Neuron (in vitro differentiated cells): ENCODE data around the gene IFITM2.

Experiments used
- H2AFZ ChIP-seq: one replicate; pipeline ENCODE4 v1.6.1; 2013; ENCODE audit warnings: low read depth, mild to moderate bottlenecking, inconsistent platforms, low read length, moderate library complexity
- H3K27me3 ChIP-seq: one replicate; pipeline ENCODE4 v1.6.1; 2013; ENCODE audit warnings: low read length; ENCODE audit not compliant: insufficient read depth
- H3K36me3 ChIP-seq: one replicate; pipeline ENCODE4 v1.6.1; 2013; ENCODE audit warnings: low read length; ENCODE audit not compliant: insufficient read depth
- H3K4me1 ChIP-seq: one replicate; pipeline ENCODE4 v1.6.1; 2013; ENCODE audit warnings: low read length; ENCODE audit not compliant: insufficient read depth
- H3K4me3 ChIP-seq: 2 replicates; pipeline ENCODE4 v1.5.1; 2013; ENCODE audit warnings: mild to moderate bottlenecking, low read length, moderate library complexity
- H3K9me3 ChIP-seq: one replicate; pipeline ENCODE4 v1.6.1; 2013; ENCODE audit warnings: low read length

Gene IFITM2

DNA sequence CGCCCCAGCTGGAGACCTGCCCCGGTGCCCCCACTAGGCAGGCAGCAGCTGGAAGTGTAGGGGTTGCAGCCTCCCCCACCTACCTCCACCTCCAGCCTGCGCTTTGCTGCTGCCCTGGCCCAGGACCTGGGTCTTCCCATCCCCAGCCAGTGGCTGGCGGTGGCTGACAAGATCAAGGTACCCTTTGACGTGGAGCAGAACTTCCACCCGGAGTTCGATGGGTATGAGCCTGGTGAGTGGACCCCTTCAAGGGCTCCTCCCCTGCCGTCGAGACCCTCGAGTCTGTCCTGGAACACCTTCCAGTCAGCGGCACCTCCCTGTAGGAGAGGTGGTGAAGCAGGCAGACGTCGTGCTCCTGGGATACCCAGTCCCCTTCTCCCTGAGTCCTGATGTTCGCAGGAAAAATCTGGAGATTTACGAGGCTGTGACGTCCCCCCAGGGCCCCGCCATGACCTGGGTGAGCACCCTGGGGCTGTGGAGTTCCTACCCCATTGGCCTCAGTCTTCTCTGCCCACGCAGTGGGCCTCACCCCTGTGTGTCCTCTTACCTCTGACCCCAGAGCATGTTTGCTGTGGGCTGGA lies 14.3 kb upstream of the IFITM2 start:
- Histone ChIP-seq H3K27me3 (no peaks in the 10 kb centered on the region), H3K4me3 (no peak overlapping the region), H2AFZ (no peak overlapping the region), H3K36me3 (peaks cover 3% of the 10 kb centered on the region), H3K9me3 (no peaks in the 10 kb centered on the region), H3K4me1 (peaks cover 8% of the 10 kb centered on the region)

DNA sequence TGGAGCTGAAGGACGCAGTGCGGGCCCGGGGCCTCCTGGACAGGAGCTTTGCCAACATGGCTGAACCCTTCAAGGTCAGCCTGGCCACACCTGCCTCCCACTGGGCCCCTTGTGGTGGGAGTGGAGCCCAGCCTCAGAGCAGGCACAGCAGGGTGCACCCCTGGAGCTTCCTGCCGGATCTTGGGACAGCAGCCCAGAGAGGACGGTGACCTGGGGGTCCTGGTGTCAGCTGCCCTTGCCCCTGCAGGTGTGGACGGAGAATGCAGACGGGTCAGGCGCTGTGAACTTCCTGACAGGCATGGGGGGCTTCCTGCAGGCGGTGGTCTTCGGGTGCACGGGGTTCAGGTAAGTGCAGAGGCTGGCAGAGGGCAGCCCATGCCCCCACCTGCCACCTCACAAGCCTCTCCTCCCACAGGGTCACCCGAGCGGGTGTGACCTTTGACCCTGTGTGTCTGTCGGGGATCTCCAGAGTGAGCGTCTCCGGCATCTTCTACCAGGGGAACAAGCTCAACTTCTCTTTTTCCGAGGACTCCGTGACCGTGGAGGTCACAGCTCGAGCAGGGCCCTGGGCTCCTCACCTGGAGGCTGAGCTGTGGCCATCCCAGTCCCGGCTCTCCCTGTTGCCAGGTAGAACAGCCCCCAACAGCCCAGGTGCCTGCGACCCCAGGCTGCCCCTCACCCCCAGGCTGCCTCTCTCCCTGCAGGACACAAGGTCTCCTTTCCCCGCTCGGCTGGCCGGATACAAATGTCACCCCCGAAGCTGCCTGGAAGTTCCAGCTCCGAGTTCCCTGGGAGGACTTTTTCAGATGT lies 13.6 kb upstream of the IFITM2 start:
- H3K27me3 ChIP-seq = no peaks in the 10 kb centered on the region
- no peaks in the 10 kb centered on the region for H3K9me3 ChIP-seq
- H2AFZ ChIP-seq = no peak overlapping the region
- H3K36me3 ChIP-seq = peaks cover 3% of the 10 kb centered on the region
- H3K4me3 ChIP-seq = no peak overlapping the region
- peaks cover 7% of the 10 kb centered on the region for H3K4me1 ChIP-seq

DNA sequence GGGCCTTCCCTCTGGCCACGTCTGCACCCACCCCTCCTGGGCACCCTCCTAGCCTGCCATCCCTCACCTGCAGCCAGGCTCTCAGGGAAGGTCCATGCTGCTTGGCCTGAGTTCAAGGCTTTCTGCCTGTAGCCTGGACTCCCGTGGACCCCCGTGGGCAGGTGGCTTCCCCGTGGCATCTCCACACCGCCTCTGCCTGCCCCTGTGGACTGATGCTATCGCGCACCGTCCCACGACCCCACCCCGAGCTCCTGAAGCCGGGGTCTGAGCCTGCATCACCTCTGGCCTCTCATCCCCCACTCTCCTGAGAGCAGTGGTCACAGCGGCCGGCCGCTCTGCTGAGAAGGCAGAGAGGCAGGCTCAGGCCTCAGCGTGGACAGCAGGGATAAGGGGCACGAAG lies 12.8 kb upstream of the IFITM2 start:
- Histone ChIP-seq H3K9me3 (no peaks in the 10 kb centered on the region), H2AFZ (no peak overlapping the region)

DNA sequence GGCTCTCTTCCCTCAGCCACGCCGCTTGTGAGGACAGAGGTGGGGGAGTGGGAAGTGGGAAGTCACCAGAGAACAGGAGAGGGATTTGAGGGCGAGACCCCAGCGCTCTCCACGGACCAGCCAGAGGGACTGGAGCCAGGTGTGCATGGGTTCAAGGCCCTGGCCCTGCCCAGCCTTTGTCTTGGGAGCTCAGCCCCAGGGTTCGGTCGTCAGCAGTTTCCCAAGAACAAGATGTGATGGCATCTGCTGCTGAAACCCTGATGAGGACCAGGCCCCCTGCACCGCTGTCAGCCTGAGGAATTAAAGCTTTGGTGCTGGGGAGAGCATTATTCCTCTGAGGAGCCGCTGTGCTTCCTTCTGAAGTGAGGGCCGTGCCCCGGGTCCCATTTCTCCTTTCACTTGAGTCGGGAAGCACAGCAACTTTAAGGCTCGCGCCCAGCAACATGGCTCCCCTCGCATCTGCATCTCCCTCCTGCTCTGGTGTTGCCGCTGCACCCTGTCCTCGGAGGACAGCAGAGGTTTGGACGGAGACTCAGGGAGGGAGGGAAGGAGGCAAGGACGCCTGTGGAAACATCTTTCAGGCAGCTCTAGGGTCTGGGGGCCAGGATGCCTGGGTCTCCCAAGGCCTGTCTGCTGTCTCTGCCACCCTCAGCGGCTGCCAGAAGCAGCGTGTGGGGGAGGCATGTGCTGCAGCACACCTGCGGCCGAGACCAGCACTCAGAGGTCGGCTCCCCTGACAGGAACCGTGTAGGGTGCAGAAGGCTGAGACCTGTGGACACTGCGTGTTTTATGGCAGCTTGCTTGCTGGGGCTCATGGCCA lies 12.1 kb upstream of the IFITM2 start:
- Histone ChIP-seq H2AFZ (no peak overlapping the region), H3K36me3 (peaks cover 3% of the 10 kb centered on the region), H3K4me3 (no peak overlapping the region), H3K4me1 (peaks cover 10% of the 10 kb centered on the region), H3K27me3 (no peaks in the 10 kb centered on the region), H3K9me3 (no peaks in the 10 kb centered on the region)

More for the DNA sequence above, 12.8 kb upstream of the IFITM2 start:
- H3K4me3 ChIP-seq = no peak overlapping the region
- H3K36me3 ChIP-seq = peaks cover 3% of the 10 kb centered on the region
- H3K27me3 ChIP-seq = no peaks in the 10 kb centered on the region
- H3K4me1 ChIP-seq = peaks cover 7% of the 10 kb centered on the region

DNA sequence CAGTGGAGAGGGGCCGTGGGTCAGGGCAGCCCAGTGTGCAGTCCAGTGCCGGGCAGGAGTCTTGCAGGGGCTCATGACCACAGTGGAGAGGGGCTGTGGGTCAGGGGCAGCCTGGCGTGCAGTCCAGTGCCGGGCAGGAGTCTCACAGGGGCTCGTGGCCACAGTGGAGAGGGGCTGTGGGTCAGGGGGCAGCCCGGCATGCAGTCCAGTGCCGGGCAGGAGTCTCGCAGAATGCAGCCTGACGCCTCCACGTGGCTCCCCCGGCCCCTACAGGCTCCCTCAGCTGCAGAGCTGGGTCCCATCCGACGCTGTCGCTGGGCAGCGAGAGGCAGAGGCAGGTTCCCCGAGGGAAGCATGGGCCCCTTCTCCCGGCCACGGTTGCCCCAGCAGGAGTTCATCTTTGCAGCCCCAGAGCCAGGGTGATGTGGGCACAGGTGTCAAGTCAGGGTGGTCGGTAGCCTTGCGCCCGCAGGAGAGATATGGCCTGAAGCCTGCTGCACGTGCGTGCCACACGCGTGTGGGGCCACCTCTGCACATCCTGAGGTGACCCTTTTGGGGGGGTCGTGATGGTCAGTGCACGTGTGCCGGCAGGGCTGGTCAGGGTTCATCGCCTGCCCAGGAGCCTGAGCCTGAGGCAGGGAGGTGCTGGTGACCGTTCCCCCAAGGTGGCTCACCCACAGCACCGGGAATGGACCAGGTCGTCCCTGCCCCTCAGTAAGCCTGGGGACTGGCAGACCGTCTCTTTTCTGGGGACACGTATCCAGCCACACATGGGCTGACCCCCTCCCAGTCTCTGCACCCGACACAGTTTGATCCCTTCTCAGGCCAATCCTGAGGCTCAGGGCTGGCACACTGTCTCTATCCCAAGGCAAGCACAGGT lies 11.2 kb upstream of the IFITM2 start:
- peaks cover 10% of the 10 kb centered on the region for H3K4me1 ChIP-seq
- H2AFZ ChIP-seq = no peak overlapping the region
- peaks cover 3% of the 10 kb centered on the region for H3K36me3 ChIP-seq
- no peaks in the 10 kb centered on the region for H3K27me3 ChIP-seq
- no peaks in the 10 kb centered on the region for H3K9me3 ChIP-seq
- no peak overlapping the region for H3K4me3 ChIP-seq

DNA sequence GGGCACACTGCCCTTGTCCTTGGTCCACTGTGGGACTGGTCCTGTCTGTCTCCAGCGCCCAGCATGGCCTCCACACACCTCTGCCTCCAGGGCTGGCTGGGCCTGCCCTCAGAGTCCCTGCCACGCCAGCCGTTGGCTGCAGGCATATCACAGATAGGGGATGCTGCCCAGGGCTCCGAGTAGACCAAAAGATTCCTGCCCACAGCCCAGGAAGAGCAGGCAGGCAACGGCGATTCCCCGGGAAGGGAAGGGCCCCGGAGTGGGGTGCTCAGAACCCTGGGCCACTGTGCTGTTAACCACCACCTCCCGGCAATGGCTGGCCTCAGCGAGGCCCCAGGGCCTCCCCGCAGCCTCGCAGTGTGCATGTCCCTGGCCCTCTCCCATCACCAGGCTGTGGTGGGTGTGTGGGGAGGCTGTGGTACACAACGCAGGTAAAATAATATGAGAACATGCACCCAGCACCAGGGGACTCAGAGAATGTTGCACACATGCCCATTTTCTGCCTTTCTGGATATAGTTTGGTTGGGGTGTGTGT lies 10.5 kb upstream of the IFITM2 start:
- Histone ChIP-seq H2AFZ (no peak overlapping the region), H3K27me3 (no peaks in the 10 kb centered on the region), H3K9me3 (no peaks in the 10 kb centered on the region), H3K36me3 (peaks cover 3% of the 10 kb centered on the region), H3K4me1 (peaks cover 10% of the 10 kb centered on the region), H3K4me3 (no peak overlapping the region)

DNA sequence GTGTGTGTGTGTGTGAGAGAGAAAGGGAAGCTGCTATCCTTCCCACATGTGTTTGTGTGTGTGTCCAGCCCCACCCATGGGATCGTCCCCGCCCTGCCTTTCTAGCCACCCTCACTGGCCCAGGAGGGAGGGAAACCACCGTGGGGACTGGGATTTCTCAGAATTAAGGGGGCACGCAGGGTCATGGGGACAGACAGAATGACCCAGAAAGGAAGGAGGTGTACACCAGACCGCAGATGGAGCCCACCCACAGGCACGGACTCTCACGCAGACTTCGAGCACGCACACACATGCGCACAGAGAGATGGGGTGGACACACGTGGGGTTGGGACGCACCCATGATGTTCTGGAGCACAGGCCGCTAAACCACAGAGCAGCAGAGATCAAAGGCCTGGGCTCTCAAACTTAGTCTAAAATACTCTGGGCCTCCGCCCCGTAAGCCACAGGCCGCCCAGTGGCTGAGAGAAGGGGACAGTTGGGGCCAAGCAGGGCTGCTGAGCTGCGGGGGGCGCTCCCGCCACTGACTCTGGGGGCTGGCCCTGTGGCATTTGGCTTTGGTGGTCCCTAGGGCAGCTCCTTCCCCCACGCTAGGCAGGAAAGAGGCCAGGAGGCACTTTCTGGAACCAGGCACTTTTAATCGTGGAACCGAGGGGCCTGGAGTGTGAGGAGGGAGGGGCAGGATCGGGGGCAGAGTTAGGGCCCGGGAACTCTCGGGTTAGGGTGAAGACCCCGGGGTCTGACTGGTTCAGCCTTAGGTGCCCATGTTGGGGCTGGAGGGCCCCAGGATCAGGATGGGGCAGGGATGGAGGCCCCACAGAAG lies 9.8 kb upstream of the IFITM2 start:
- H3K9me3 ChIP-seq = no peaks in the 10 kb centered on the region
- no peak overlapping the region for H3K4me3 ChIP-seq
- H3K4me1 ChIP-seq = peaks cover 10% of the 10 kb centered on the region
- no peak overlapping the region for H2AFZ ChIP-seq
- H3K36me3 ChIP-seq = peaks cover 3% of the 10 kb centered on the region
- no peaks in the 10 kb centered on the region for H3K27me3 ChIP-seq

DNA sequence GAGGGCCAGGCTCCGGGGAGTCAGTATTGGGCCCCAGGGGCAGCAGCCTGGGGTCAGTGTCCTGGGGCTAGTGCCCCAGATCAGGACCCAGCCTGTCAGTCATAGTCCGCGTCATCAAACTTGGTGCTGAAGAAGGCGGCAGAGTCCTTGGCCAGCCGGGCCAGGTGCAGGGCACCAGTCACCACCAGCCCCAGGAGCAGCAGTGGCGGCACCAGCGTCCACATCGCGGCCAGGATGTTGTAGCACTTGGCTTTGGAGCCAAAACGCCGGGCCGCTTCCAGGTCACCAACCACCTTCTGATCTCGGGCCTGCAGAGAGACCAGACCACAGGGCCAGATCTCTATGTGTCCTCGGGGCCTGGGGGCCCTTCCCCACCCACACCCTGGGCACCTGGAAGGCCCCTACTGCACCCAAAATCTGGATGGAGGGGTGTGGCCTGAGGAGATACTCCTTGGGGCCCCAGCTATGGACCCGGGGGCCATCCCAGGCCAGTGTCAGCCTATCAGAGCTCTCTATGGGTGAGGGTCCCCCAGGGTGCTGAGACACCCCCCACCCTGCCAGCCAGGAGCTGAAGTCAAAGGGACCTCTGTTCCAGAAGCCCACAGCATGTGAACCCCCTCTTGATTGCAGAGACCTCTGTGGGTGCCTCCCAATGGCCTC lies 9.1 kb upstream of the IFITM2 start:
- H3K4me3 ChIP-seq = no peak overlapping the region
- peaks cover 3% of the 10 kb centered on the region for H3K36me3 ChIP-seq
- H3K27me3 ChIP-seq = no peaks in the 10 kb centered on the region
- H3K9me3 ChIP-seq = no peaks in the 10 kb centered on the region
- no peak overlapping the region for H2AFZ ChIP-seq
- H3K4me1 ChIP-seq = peaks cover 10% of the 10 kb centered on the region

DNA sequence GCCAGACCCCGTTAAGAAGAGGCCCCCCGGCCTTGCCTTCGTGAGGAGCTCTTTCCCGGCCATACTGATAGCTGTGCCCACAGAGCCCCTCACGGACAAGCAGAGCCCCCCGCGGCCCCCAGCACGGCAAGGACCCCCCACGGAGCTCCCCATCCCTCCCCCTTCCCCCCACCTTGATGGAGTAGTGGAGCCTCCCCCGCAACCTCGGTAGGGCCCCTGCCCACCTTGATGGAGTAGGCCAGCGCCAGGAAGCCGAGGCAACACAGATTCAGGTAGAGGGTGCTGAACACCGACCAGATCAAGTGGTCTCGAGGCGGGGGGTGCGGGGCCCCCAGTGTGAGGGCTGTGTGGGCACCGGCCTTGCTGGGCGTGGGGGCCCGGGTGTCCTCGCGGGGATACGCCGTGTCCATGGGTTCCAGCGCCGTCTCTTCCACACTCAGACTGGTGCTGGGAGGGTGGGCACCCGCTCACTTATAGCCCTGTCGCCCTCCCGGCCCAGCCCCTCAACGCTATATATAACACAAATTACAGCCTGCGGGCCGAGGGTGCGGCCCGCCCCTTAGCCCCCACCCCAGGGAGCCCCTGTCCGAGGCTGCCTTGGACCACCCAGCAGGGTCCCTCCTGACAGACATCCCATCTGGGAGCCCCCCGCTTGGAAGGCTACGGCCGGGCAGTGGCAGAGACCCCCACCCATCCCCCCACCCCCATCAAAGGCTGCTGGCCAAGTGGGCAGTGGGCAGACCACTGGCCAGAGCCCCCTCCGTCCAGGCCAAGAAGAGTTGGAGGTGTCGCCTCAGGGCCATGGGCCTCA lies 8.3 kb upstream of the IFITM2 start, which contains the start of gene IFITM5:
IFITM5 (minus strand) TSS at position 446 of the 811 bp plus-strand sequence; CDS start at position 410, 36 bp downstream.
- H3K4me1 ChIP-seq = peaks cover 10% of the 10 kb centered on the region
- no peaks in the 10 kb centered on the region for H3K9me3 ChIP-seq
- H2AFZ ChIP-seq = no peak within 1 kb of the TSS
- no peaks in the 10 kb centered on the region for H3K27me3 ChIP-seq
- H3K4me3 ChIP-seq = no peak within 1 kb of the TSS
- no peaks in the 10 kb centered on the region for H3K36me3 ChIP-seq

DNA sequence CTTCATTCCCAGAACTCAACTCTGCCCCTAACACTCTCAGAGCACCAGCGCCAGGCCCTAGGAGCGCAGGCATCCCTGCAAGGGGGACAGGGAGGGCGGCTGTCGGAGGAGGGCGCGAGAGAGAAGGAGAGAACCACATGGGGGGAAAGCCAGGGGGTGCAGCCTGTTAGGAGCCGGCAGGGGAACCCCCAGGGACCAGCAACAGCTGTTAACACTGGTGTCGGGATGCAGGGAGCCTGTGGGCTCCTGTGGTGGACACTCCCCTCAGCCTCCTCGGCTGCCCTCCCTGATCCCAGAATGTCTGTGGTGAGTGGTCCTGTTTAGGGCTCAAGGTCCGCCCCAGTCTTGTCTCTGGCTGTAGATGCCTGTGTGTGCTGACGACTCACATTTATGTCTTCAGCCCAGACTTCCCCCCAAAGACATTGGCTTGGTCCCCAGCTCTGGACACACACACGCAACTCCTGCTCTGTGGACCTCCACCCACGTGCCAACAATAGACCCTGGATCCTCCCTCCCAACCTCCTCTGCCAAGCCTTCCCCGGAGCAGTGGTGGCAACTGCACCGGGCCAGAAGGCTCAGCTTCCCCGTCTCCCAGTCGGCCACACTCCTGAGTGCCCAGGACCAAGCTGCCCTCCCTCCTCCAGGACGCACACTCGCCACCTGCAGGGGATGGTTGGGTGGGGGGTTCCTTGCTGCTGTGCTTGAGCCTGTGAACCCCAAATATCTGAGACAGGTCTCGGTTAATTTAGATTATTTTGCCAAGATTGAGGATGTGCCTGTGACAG lies 7.5 kb upstream of the IFITM2 start:
- no peaks in the 10 kb centered on the region for H3K27me3 ChIP-seq
- peaks cover 13% of the 10 kb centered on the region for H3K4me1 ChIP-seq
- H3K9me3 ChIP-seq = no peaks in the 10 kb centered on the region
- no peak overlapping the region for H3K4me3 ChIP-seq
- H2AFZ ChIP-seq = no peak overlapping the region
- H3K36me3 ChIP-seq = no peaks in the 10 kb centered on the region
